Hindlimb muscle (tissue), 1 donor: ENCODE results near the gene NYAP2. TPM values are rescaled to one million over a fixed set of nuclear protein-coding genes. Genes with fewer than 3 reads are reported as not detected.

ENCODE experiments used
- DNase-seq: peaks from one replicate; pipeline ENCODE4 v3.0.0-alpha.2; 2013
- polyA plus RNA-seq: library from polyadenylated mRNA; unstranded; fragments of 120-200 nt; gene quantifications from one replicate; pipeline ENCODE4 v1.2.1, GENCODE V29; 2013; ENCODE audit not compliant: insufficient read length

Gene NYAP2
- polyA plus RNA-seq, 1 donor: 0.59 TPM

GRCh38 chr2:225487878-225488416 is 88.4 kb downstream of the NYAP2 start:
- no peak for DNase-seq

- no peak for DNase-seq
Observed at GRCh38 chr2:225488743-225489142, 89.2 kb downstream of the NYAP2 start.

- DNase-seq: no peak
Observed at GRCh38 chr2:225493420-225494099, 94.0 kb downstream of the NYAP2 start.

- no peak for DNase-seq
Observed at GRCh38 chr2:225494100-225494459, 94.6 kb downstream of the NYAP2 start.

GRCh38 chr2:225495706-225496105 is 96.2 kb downstream of the NYAP2 start:
- no peak for DNase-seq

- DNase-seq: no peak
Observed at GRCh38 chr2:225496568-225496967, 97.1 kb downstream of the NYAP2 start.

- DNase-seq: no peak
Observed at GRCh38 chr2:225497166-225497565, 97.7 kb downstream of the NYAP2 start.

- DNase-seq: no peak
Observed at GRCh38 chr2:225501022-225501421, 101.5 kb downstream of the NYAP2 start.

GRCh38 chr2:225502971-225503370 is 103.5 kb downstream of the NYAP2 start:
- DNase-seq: no peak

- DNase-seq: no peak
Observed at GRCh38 chr2:225510796-225511195, 111.3 kb downstream of the NYAP2 start.

- DNase-seq: no peak
Observed at GRCh38 chr2:225512469-225512868, 113.0 kb downstream of the NYAP2 start.

- DNase-seq: no peak
Observed at GRCh38 chr2:225512876-225513540, 113.5 kb downstream of the NYAP2 start.

GRCh38 chr2:225515033-225515432 is 115.5 kb downstream of the NYAP2 start:
- DNase-seq: no peak

GRCh38 chr2:225526760-225527390 is 127.4 kb downstream of the NYAP2 start:
- DNase-seq: no peak

GRCh38 chr2:225531559-225531958 is 132.0 kb downstream of the NYAP2 start:
- DNase-seq: no peak

- DNase-seq: no peak
Observed at GRCh38 chr2:225532096-225532495, 132.6 kb downstream of the NYAP2 start.

GRCh38 chr2:225534037-225534436 is 134.5 kb downstream of the NYAP2 start:
- DNase-seq: no peak

- DNase-seq: no peak
Observed at GRCh38 chr2:225534697-225535096, 135.2 kb downstream of the NYAP2 start.

GRCh38 chr2:225536036-225536435 is 136.5 kb downstream of the NYAP2 start:
- DNase-seq: no peak

- no peak for DNase-seq
Observed at GRCh38 chr2:225543626-225544025, 144.1 kb downstream of the NYAP2 start.

- no peak for DNase-seq
Observed at GRCh38 chr2:225556461-225556860, 157.0 kb downstream of the NYAP2 start.

- no peak for DNase-seq
Observed at GRCh38 chr2:225558399-225559071, 159.0 kb downstream of the NYAP2 start.

- no peak for DNase-seq
Observed at GRCh38 chr2:225559072-225559415, 159.5 kb downstream of the NYAP2 start.
